Measurements from ENCODE around the gene EHBP1. TPM values are rescaled to one million over a fixed set of nuclear protein-coding genes. Genes with fewer than 3 reads are reported as not detected.

Gene EHBP1
- total RNA-seq, 2 donors from 2014 or later, result 28.4 to 67.7 TPM

- Histone ChIP-seq H3K27me3 (replicated peaks; ENCODE audit: insufficient read depth) (no peaks in the 10 kb centered on the region), H3K27ac (no peak overlapping the region), H3K36me3 (no peaks in the 10 kb centered on the region), H3K4me1 (ENCODE audit: control insufficient read depth in 1 of 2, low read depth in 2 of 2) (no peaks in the 10 kb centered on the region), H3K4me3 (no peak overlapping the region), H3K9me3 (no peaks in the 10 kb centered on the region)
- TF ChIP-seq, protein P1, sequence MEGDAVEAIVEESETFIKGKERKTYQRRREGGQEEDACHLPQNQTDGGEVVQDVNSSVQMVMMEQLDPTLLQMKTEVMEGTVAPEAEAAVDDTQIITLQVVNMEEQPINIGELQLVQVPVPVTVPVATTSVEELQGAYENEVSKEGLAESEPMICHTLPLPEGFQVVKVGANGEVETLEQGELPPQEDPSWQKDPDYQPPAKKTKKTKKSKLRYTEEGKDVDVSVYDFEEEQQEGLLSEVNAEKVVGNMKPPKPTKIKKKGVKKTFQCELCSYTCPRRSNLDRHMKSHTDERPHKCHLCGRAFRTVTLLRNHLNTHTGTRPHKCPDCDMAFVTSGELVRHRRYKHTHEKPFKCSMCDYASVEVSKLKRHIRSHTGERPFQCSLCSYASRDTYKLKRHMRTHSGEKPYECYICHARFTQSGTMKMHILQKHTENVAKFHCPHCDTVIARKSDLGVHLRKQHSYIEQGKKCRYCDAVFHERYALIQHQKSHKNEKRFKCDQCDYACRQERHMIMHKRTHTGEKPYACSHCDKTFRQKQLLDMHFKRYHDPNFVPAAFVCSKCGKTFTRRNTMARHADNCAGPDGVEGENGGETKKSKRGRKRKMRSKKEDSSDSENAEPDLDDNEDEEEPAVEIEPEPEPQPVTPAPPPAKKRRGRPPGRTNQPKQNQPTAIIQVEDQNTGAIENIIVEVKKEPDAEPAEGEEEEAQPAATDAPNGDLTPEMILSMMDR (IDR thresholded peaks at IDR 0.05), result no peak
- DNase-seq (ENCODE audit: low spot score), result no peak
- ATAC-seq (ENCODE audit: insufficient number of reproducible peaks, low FRiP score, low read depth), result no peak
These were observed 261.5 kb downstream of the EHBP1 start for GRCh38 chr2:62966991-62967390.

DNA sequence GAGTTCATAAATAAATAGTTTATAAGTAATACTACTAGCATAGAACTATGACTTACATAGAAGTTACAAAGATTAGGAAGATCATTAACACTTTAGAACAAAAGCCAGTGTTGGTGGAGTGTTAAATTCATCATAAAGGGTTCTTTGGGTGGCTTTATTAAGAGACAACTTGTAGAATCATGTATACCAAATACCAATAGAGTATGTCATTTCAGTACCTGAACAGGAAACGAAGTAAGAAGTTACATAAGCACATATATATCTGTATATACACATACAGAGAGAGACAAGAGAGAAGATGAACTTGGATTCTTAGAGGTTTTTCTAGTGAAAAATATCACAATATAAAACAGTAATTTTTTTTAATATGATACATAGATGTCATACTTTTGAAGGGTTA is 262.7 kb downstream of the EHBP1 start:
- ATAC-seq (ENCODE audit: insufficient number of reproducible peaks, low FRiP score, low read depth) (no peak), DNase-seq (ENCODE audit: low spot score) (no peak)
- no peaks in the 10 kb centered on the region for H3K4me1 ChIP-seq (ENCODE audit: control insufficient read depth in 1 of 2, low read depth in 2 of 2)
- H3K27ac ChIP-seq, result no peak overlapping the region
- TF ChIP-seq, protein P1 (IDR thresholded peaks at IDR 0.05), result no peak
- no peaks in the 10 kb centered on the region for H3K9me3 ChIP-seq
- H3K4me3 ChIP-seq, result no peak overlapping the region
- H3K36me3 ChIP-seq, result no peaks in the 10 kb centered on the region
- H3K27me3 ChIP-seq (replicated peaks; ENCODE audit: insufficient read depth), result no peaks in the 10 kb centered on the region

DNA sequence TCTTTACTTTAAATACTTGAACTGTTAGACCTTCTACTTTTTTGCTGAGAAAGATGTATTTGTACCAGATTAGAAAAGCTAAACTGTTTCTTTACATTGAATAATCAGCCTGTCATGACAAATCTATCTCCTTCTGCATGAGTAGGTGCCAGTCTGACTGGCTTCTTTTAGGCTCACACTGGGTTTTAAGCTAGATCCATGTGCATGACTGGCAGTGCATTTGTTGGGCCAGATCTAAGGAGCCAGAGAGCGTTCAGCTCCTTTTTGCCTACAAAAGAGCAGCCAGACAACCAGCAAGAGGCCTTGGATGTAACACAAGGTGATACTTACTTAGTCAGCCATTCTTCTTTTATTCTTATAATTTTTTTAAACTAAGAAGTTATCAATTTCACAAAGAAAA is 263.2 kb downstream of the EHBP1 start:
- TF ChIP-seq, protein P1 (IDR thresholded peaks at IDR 0.05), result no peak
- no peaks in the 10 kb centered on the region for H3K9me3 ChIP-seq

DNA sequence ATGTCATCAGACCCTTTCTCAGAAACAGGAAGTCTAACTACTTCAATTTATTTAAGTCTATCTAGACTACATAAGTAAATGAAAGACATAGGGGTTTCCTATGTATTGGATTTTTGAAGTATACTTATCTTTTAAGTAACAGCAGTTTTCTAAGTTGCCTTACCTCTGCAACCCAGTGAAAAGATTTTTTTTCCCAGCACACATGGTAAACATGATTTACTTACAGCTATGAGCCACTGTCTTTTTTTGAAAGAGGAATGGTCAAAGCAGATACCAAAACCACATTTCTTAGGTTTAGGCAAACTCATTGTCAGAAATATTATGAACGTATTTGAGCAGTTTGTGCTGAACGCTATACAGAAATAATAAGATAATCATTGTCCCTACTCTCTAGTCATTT is 266.4 kb downstream of the EHBP1 start:
- ATAC-seq (ENCODE audit: insufficient number of reproducible peaks, low FRiP score, low read depth) (no peak), DNase-seq (ENCODE audit: low spot score) (no peak)
- no peaks in the 10 kb centered on the region for H3K4me1 ChIP-seq (ENCODE audit: control insufficient read depth in 1 of 2, low read depth in 2 of 2)
- TF ChIP-seq, protein P1 (IDR thresholded peaks at IDR 0.05), result no peak
- no peaks in the 10 kb centered on the region for H3K36me3 ChIP-seq
- no peaks in the 10 kb centered on the region for H3K9me3 ChIP-seq
- H3K27ac ChIP-seq, result no peak overlapping the region
- H3K4me3 ChIP-seq, result no peak overlapping the region
- H3K27me3 ChIP-seq (replicated peaks; ENCODE audit: insufficient read depth), result no peaks in the 10 kb centered on the region

More for the DNA sequence above, 263.2 kb downstream of the EHBP1 start:
- H3K4me1 ChIP-seq (ENCODE audit: control insufficient read depth in 1 of 2, low read depth in 2 of 2), result no peaks in the 10 kb centered on the region
- ATAC-seq (ENCODE audit: insufficient number of reproducible peaks, low FRiP score, low read depth), result no peak
- DNase-seq (ENCODE audit: low spot score), result no peak
- no peaks in the 10 kb centered on the region for H3K27me3 ChIP-seq (replicated peaks; ENCODE audit: insufficient read depth)
- no peak overlapping the region for H3K27ac ChIP-seq
- no peaks in the 10 kb centered on the region for H3K36me3 ChIP-seq
- no peak overlapping the region for H3K4me3 ChIP-seq

GRCh38 chr2:62972601-62973000 is 267.1 kb downstream of the EHBP1 start:
- H3K36me3 ChIP-seq, result no peaks in the 10 kb centered on the region
- no peak for ATAC-seq (ENCODE audit: insufficient number of reproducible peaks, low FRiP score, low read depth)
- DNase-seq (ENCODE audit: low spot score), result no peak

More at GRCh38 chr2:62972601-62973000, 267.1 kb downstream of the EHBP1 start:
- TF ChIP-seq, protein P1 (IDR thresholded peaks at IDR 0.05), result no peak
- H3K27ac ChIP-seq, result no peak overlapping the region
- H3K4me1 ChIP-seq (ENCODE audit: control insufficient read depth in 1 of 2, low read depth in 2 of 2), result no peaks in the 10 kb centered on the region
- H3K9me3 ChIP-seq, result no peaks in the 10 kb centered on the region
- H3K4me3 ChIP-seq, result no peak overlapping the region
- H3K27me3 ChIP-seq (replicated peaks; ENCODE audit: insufficient read depth), result no peaks in the 10 kb centered on the region

All from thoracic aorta (tissue), 2 donors.